ENCODE data around the gene OTOGL.

OTOGL gene

DNA sequence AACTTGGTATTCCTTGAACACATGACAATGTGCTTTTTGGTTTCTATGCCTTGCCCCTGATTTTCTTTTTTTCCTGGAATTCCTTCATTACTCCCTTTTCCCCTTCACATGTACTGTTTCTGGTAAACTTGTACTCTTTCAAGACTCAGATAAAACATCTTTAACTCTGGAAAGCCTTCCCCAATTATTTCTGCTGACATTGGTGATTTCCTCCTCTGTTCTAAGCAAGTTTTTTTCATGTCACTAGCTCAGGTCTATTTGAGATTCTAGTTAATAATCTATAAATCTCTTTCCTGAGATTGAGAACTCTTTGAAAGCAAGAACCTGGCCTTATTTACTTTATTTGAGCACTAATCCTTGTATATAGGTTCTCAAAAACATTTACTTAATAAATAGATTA, 320.7 kb downstream of the OTOGL start:
- TF ChIP-seq, protein P1, sequence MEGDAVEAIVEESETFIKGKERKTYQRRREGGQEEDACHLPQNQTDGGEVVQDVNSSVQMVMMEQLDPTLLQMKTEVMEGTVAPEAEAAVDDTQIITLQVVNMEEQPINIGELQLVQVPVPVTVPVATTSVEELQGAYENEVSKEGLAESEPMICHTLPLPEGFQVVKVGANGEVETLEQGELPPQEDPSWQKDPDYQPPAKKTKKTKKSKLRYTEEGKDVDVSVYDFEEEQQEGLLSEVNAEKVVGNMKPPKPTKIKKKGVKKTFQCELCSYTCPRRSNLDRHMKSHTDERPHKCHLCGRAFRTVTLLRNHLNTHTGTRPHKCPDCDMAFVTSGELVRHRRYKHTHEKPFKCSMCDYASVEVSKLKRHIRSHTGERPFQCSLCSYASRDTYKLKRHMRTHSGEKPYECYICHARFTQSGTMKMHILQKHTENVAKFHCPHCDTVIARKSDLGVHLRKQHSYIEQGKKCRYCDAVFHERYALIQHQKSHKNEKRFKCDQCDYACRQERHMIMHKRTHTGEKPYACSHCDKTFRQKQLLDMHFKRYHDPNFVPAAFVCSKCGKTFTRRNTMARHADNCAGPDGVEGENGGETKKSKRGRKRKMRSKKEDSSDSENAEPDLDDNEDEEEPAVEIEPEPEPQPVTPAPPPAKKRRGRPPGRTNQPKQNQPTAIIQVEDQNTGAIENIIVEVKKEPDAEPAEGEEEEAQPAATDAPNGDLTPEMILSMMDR (conservative IDR thresholded peaks at IDR 0.05; ENCODE audit: low read depth, low read length): no peak
- no peak for DNase-seq (ENCODE audit: low read depth)
- H3K4me3 ChIP-seq (ENCODE audit: low read length): no peak overlapping the region

DNA sequence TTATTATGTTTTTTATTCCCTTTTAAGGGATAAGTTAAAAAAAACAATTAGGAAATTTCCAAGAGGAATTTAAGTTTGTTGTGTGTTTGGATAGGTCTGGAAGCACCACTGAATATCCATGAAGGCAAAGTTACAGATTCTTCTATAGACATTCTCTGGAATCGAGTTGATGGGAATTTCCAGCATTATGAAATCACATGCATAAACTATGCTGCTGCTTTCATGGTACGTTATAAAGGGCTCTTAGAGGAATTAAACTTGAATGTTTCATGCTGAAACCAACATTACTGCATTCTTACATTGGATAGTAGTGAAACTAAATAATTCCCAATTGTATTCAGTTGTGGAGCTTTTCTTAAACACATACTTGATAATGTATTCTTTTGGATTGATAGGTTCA, 323.2 kb downstream of the OTOGL start:
- TF ChIP-seq, protein P1 (conservative IDR thresholded peaks at IDR 0.05; ENCODE audit: low read depth, low read length): no peak
- no peak overlapping the region for H3K4me3 ChIP-seq (ENCODE audit: low read length)
- DNase-seq (ENCODE audit: low read depth): no peak

All from retinal pigment epithelial cell (primary cell).